T47D (cell line): ENCODE data around the gene WSCD2.
"Not testable (repeated sequence)": the region's sequence is repeated elsewhere in the genome, so short reads cannot be mapped to it uniquely, and the experiment has no call there.

Experiments used
- DNase-seq, 2 experiments: peaks; one replicate each; pipeline versions ENCODE4 v3.0.0 to v3.0.0-alpha.2; 2011 to 2012; ENCODE audit warnings: low read depth in 1 of 2, low spot score in 1 of 2
- JUND ChIP-seq: IDR thresholded peaks from 2 replicates; pipeline ENCODE4 v1.6.1; 2012; ENCODE audit warnings: low read depth
- in situ Hi-C: cut with HindIII; loops from 2 replicates; pipeline ENCODE4 v1.10.0; 2016; ENCODE audit warnings: low sequenced_read_pairs, low pct_unique_long_range_greater_than_20kb

Gene WSCD2

GRCh38 chr12:108204117-108204987, 75.3 kb downstream of the WSCD2 start:
- DNase-seq = no peak
- no peak for TF ChIP-seq JUND
- in situ Hi-C loops = no loop called here

- TF ChIP-seq JUND = no peak
- in situ Hi-C loops = no loop called here
- DNase-seq = no peak
These were observed 76.8 kb downstream of the WSCD2 start for GRCh38 chr12:108205864-108206263.

- in situ Hi-C loops = no loop called here
- no peak for TF ChIP-seq JUND
- DNase-seq = no peak
These were observed 79.0 kb downstream of the WSCD2 start for GRCh38 chr12:108207791-108208730.

GRCh38 chr12:108210001-108210400, 80.9 kb downstream of the WSCD2 start:
- no peak for DNase-seq
- no peak for TF ChIP-seq JUND
- in situ Hi-C loops = no loop called here

GRCh38 chr12:108211157-108211556, 82.1 kb downstream of the WSCD2 start:
- DNase-seq = no peak
- TF ChIP-seq JUND = no peak
- in situ Hi-C loops = no loop called here

GRCh38 chr12:108213871-108214445, 84.9 kb downstream of the WSCD2 start:
- no peak for DNase-seq
- no peak for TF ChIP-seq JUND
- in situ Hi-C loops = no loop called here

- no peak for TF ChIP-seq JUND
- DNase-seq = peak; percentile 65 to 81
- in situ Hi-C loops = no loop called here
These were observed 85.4 kb downstream of the WSCD2 start for GRCh38 chr12:108214486-108214885.

- DNase-seq = no peak
- in situ Hi-C loops = no loop called here
- no peak for TF ChIP-seq JUND
These were observed 86.4 kb downstream of the WSCD2 start for GRCh38 chr12:108215458-108215857.

- TF ChIP-seq JUND = no peak
- in situ Hi-C loops = no loop called here
- DNase-seq = no peak
These were observed 89.8 kb downstream of the WSCD2 start for GRCh38 chr12:108218921-108219320.

GRCh38 chr12:108225101-108225500, 96.0 kb downstream of the WSCD2 start:
- in situ Hi-C loops, DNase-seq: not testable (repeated sequence)

GRCh38 chr12:108226866-108227265, 97.8 kb downstream of the WSCD2 start:
- DNase-seq = no peak
- in situ Hi-C loops = no loop called here
- no peak for TF ChIP-seq JUND

- DNase-seq = no peak
- TF ChIP-seq JUND = no peak
- in situ Hi-C loops = no loop called here
These were observed 99.7 kb downstream of the WSCD2 start for GRCh38 chr12:108228746-108229145.
